Tongue (tissue), 2 donors: ENCODE data around the gene SLCO3A1. TPM values are rescaled to one million over a fixed set of nuclear protein-coding genes. Genes with fewer than 3 reads are reported as not detected.
A peak's percentile ranks its signal among the peaks of the same experiment; 100 is the strongest.

ENCODE experiments used
- DNase-seq: peaks from one replicate; pipeline ENCODE4 v3.0.0-alpha.2; 2015
- total RNA-seq: library from RNA; depleted of rRNA; stranded (reverse); fragments of >200 nt; gene quantifications from one replicate; pipeline ENCODE4 v1.2.3, GENCODE V29; 2014

The SLCO3A1 gene
- total RNA-seq, 1 donor from 2014 or later, result 10.7 TPM

GRCh38 chr15:91882858-91883586 is 29.5 kb downstream of the SLCO3A1 start:
- DNase-seq, result peak; percentile 47

GRCh38 chr15:91884606-91885005 is 31.1 kb downstream of the SLCO3A1 start:
- DNase-seq, result no peak

GRCh38 chr15:91885054-91885453 is 31.5 kb downstream of the SLCO3A1 start:
- no peak for DNase-seq

- DNase-seq, result no peak
Observed at GRCh38 chr15:91885714-91886270, 32.3 kb downstream of the SLCO3A1 start.

DNA sequence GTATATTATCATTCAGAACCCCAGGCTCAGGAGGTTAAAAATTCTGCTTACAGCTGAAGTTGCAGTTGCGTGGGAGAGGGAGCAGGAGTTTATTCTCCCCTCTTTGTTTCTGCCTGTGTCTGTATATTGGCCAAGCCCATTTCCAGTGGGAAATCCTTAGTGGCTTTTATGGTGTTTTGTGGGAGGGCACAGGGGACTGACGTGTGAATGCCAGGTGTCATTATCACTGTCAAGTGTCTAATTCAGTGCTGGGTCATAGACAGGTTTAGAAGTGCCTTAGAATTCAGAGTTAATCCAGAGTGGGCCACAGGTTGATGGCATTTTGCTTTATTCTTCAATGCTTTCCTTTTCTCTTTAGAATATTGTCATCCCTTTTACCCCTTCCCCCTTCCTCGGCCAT is 33.4 kb downstream of the SLCO3A1 start:
- no peak for DNase-seq

DNA sequence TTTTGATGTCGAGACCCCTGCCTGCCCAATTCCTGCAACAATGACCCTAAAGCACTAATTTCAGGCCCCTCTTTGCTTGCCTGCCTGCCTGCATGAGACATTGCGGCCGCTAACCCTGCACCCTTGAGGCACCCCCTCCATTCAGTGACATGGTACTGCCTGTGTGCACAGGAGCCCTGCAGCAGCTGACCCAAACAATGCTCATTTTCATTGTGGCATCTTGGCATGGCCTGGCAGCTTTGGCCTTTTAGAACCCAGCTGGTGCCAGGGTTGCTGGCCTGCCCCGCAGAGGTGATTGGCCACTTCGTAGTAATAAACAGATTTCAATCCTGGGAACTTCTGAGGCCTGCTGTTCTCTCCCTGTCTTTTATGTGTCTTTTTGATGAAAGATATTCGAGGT is 33.8 kb downstream of the SLCO3A1 start:
- no peak for DNase-seq

GRCh38 chr15:91887921-91888373 is 34.4 kb downstream of the SLCO3A1 start:
- DNase-seq, result peak; percentile 11

- DNase-seq, result peak; percentile 51
Observed at GRCh38 chr15:91889111-91889815, 35.8 kb downstream of the SLCO3A1 start.

DNA sequence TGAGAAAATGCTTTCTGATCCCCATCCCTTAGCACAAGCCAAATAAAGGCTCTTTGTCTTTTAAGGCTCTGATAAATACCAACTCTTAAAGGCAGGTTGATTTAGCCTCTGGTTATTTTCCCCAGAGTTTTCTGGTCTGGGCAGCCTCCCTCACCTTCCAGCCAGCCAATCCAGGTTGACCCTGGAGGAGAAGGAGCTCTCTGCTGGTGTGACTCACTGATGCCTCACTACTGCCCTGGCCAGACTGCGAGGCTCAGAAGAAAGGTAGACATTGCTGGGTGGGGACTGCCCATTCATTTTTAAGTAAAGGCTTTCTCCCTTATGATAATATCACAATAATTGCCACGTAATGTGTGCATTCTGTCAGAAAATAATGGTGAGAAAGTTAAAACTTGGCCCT is 37.1 kb downstream of the SLCO3A1 start:
- no peak for DNase-seq

DNA sequence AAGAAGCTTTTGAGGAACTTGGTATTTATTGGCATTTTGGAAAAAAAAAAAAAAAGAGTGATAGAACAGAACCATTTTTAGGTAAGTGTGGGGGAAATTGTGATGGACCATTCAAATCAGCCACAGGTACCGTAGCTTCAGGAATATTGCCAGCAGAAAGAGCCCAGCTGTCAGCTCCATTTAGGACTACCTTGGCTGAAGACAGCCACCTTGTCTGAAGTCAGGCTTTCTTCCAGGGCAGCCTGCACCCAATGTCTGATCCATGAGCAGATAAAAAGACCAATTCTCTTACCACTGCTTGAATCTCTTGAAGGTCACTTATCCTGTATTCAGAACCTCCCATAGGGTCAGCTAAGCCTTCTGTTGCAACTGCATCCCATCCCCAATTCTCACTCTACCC is 37.6 kb downstream of the SLCO3A1 start:
- DNase-seq, result no peak

DNA sequence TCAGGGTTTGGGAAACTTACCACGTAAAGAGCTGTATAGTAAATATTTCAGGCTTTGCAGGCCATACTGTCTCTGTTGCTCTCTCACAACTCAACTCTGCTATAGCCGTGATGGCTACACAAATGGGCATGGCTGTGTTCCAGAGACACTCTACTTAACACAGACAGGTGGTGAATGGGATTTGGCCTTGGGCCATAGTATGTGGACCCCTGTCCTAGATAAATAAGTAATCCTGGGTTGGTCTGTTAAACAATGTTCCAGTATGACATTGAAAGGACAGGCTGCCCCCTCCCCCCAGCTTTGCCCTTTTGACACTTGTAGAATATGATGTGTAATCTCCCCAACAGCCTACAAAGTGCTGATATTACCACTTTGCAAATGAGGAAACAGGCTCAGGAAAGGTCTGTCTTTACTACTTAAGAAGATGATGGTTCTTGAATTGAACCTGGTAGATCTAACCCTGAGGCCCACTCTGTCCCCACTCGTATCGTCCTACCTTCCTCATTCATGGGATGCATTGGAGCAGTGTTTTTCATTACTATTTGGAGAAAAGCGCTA is 38.4 kb downstream of the SLCO3A1 start:
- DNase-seq, result peak; percentile 51

DNA sequence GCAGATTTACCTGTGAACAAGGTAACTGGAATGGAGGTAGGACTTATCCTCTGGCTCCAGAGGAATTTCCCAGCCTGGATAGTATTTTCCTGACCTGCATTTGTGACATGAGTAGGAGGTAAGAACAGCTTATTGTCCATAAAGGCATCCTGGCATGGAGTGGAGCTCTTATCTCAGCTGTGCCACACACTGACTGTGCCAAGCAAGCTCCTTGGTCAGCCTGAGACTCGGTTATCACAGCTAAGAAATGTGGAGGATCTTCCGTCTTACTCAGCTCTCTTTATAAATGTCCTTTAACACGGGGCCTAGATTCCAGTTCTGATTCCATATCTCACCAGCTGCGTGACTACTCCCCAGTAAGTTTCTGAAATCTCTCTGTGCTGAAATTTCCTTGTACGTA is 38.9 kb downstream of the SLCO3A1 start:
- DNase-seq, result no peak

DNA sequence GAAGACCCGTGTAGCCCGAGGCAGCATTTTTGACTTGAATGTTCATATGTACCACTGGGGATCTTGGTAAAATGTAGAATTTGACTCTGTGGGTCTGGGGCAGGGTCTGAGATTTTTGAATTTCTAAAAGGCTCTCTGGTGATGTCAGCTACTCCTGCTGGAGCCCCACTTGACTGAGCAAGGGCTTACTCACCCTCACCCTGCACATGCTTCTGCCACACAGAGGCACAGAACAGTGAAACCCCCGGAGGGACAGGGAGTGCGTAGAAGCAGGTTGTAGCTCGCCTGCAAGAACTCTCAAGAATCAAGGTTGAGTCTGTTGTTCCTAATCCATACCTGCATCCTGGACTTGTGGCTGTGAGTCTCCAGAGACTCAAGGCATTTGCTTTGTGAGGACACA is 41.1 kb downstream of the SLCO3A1 start:
- DNase-seq, result peak; percentile 20

DNA sequence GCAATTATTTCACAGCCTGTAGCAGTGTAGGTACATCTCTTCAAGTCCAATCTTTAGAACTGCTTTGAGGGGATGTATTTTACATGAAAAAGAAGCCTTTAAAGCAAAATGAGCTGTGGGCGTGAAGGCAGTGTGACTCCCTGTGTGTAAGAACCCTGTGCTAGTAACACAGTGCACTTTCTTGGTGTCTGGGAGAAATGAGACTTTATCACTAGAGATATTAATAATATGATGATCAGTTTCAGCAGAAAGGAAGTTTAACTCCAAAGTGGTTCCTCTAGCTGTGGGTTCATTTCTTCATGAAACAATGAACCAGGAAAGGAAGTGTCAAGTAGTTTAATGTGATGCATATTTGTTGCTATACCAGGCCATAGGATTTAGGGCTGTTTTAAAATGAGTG is 41.5 kb downstream of the SLCO3A1 start:
- DNase-seq, result no peak

DNA sequence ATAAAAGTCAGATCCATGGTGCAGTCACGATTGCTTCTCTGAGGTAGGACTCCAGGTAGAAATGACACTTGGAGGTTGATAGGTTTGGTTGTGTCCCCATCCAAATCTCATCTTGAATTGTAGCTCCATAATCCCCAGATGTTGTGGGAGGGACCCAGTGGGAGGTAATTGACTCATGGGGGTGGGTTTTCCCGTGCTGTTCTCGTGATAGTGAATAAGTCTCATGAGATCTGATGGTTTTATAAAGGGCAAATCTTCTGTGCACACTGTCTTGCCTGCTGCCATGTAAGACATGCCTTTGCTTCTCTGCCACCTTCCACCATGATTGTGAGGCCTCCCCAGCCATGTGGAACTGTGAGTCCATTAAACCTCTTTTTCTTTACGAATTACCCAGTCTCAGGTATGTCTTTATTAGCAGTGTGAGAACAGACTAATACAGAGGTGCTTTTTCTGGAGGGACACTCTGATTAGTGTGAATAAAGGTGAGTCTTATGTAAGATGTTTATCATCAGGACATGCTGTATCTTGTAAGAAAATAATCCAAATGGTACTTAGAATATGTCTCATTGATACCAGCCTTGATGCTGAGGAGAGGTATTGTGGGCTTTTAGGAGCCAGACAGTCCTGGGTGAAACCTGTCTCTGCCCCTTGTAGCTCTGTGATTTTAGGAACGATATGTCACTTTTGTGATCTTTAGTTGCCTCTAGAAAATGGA is 43.0 kb downstream of the SLCO3A1 start:
- no peak for DNase-seq

- DNase-seq, result no peak
Observed at GRCh38 chr15:91897585-91898372, 44.3 kb downstream of the SLCO3A1 start.

DNA sequence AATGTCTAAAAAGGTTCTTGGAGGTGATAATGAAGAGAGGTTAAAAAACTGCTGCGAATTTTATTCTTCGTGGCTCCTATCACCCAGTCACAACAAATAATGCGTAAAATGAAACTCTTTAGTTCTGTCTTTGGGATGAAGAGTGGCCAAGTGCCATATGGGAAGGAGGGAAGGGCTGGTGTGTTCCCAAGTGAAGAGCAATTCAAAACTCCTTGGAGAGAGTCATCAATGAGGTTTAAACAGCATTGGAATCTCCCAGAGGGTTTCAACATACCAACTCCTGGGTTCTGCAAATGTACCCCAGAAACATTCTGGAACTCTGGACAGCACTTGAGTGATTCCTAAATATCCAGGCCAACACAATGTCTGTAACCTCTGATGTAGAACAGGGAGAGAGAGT is 45.3 kb downstream of the SLCO3A1 start:
- DNase-seq, result no peak

DNA sequence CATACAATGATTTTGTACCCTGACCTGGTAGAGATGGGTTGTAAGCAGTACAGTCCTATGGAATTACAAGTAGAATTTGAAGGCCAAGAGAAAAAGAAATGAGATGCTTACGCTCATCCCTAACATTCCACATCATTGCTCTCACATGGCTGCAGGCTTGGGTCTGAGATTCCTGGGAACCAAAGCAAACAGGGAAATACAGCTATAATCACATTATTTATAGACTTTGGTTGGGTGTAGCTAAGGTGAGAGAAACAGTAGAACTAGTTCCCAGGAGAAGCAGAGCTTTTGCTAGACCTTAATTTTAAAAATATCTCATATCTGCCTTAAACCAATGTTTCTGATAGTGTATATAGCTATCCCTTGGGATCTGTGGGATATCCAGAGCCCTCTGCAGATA is 51.4 kb downstream of the SLCO3A1 start:
- no peak for DNase-seq

DNA sequence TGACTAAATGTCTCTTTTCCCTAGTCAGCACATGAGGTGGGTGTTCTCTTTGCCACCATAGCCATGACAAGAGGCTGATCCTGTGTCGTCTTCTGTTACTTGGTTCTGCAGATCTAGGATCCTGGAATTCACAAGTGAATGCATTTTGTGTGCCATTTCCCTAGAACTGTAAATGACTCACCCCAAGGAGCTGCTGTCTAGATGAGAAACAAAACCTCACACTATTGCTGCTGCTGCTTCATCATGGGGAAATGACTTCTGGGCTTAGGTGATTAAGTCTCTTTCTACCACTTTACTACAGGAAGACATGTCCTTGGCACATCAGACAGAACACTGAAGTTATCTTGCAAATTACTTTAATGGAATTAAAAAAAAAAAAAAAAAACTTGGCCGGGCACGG is 54.9 kb downstream of the SLCO3A1 start:
- no peak for DNase-seq

GRCh38 chr15:91909111-91909510 is 55.6 kb downstream of the SLCO3A1 start:
- DNase-seq, result no peak

DNA sequence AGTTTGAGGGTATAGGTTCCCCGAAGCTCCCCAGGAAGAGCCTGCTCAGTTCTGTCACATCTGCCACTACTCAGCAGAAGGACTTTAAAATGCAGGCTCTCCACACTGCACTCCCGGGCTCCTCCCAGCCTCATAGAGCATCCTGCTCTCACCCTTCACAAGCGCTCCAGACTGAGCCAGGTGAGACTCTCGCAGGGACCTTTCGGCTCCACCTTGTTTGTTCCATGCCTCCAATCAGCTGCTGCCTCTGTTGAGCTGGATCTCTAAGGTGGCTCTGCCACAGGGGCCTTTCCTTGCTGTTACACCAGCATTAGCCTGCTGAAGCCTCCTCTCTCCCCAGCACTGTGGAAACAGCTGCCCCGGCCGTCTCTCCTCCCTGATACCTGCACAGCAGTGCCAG is 56.1 kb downstream of the SLCO3A1 start:
- DNase-seq, result no peak

- DNase-seq, result no peak
Observed at GRCh38 chr15:91911844-91912243, 58.3 kb downstream of the SLCO3A1 start.
